H7 (cell line): ENCODE measurements around the gene NDUFS6. TPM values are rescaled to one million over a fixed set of nuclear protein-coding genes. Genes with fewer than 3 reads are reported as not detected.

Experiments
- DNase-seq: peaks from one replicate; pipeline ENCODE4 v3.0.0; 2012
- H3K27me3 ChIP-seq: 2 replicates; pipeline ENCODE4 v1.6.0; 2011; ENCODE audit warnings: mild to moderate bottlenecking, low read length; ENCODE audit not compliant: control insufficient read depth, insufficient read depth
- H3K36me3 ChIP-seq: replicated peaks from 2 replicates; pipeline ENCODE4 v1.5.1; 2011; ENCODE audit warnings: low read length; ENCODE audit not compliant: control insufficient read depth, insufficient read depth
- H3K4me3 ChIP-seq: 2 replicates; pipeline ENCODE4 v1.5.1; 2011; ENCODE audit warnings: low read depth, mild to moderate bottlenecking, control low read depth, low read length, moderate library complexity; ENCODE audit not compliant: insufficient read depth
- total RNA-seq: library from RNA; depleted of rRNA; stranded (reverse); fragments of >200 nt; shearing (Covaris generic); gene quantifications from 2 replicates; pipeline ENCODE4 v1.2.3, GENCODE V29; 2014

NDUFS6 gene
- total RNA-seq, 1 experiment from 2014 or later: 51.9 TPM

GRCh38 chr5:1831677-1832313 is 30.6 kb downstream of the NDUFS6 start:
- H3K36me3 ChIP-seq: no peaks in the 10 kb centered on the region
- H3K4me3 ChIP-seq: no peak overlapping the region
- H3K27me3 ChIP-seq: no peaks in the 10 kb centered on the region
- DNase-seq: peak; percentile 80

- no peaks in the 10 kb centered on the region for H3K27me3 ChIP-seq
- no peaks in the 10 kb centered on the region for H3K36me3 ChIP-seq
- no peak overlapping the region for H3K4me3 ChIP-seq
- peak; percentile 32 for DNase-seq
Measured at GRCh38 chr5:1832511-1833250, 31.5 kb downstream of the NDUFS6 start.

DNA sequence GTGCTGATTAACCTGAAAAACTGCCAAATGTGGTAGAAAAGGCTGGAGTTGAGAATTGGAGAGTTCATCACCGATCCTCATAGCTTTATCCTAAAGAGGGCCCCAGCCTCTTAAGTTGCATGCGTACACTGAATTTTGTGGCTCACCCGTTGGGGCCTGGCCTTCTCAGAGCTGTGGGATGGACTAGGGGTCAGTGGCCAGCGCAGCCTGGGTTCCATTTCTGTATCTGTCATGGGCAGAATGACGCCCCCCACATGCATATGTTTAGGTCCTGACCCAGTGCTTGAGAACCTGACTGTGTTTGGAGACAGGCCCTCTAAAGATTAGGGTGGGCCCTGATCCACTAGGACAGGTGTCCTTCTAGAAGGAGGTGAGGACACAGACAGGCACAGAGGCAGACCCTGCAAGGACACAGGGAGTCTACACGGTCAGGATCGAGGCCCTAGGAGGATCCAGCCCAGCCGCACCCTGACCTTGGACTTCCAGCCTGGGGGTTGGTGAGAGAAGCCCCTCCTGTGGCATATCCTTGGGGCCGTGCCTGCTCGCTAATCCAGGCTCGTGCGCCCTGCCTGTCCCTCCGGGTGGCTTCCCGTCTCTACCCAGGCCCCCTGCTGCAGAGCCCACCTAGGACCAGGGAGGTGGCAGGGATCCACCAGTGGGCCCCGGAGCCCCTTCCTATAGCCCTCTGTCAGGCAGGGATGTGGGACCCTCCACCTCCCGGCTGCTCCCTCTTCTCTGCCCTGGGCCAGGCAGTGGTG is 32.2 kb downstream of the NDUFS6 start:
- Histone ChIP-seq H3K4me3 (no peak overlapping the region), H3K36me3 (no peaks in the 10 kb centered on the region), H3K27me3 (no peaks in the 10 kb centered on the region)
- no peak for DNase-seq

DNA sequence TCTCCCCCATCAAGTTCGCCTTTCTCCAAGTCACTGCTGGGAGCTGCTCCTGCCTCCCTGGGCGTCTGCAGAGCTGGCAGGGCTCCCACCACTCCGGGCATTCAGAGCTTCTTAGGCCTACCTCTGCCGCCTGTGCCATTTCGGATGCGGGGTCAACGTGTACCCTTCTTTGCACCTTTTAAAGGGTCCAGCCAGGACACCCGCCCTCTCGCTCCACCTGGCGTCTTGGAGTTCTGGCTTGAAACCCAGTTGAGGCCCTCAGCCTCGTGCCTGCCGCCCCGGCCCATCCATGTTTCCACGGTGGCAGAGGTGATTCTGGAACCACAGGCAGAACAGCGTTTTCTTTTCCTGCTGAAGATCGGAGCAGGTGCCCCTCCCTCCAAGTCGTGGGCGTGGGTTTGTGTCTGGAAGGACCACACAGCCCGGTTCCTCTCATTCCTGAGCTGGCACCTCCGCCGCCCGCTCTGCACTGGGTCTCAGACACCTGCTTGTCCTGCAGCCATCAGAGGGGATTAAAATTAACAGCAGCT is 32.9 kb downstream of the NDUFS6 start:
- H3K36me3 ChIP-seq: no peaks in the 10 kb centered on the region
- H3K27me3 ChIP-seq: no peaks in the 10 kb centered on the region
- no peak overlapping the region for H3K4me3 ChIP-seq
- DNase-seq: peak; percentile 68

GRCh38 chr5:1834721-1835429 is 33.7 kb downstream of the NDUFS6 start:
- Histone ChIP-seq H3K4me3 (no peak overlapping the region), H3K36me3 (no peaks in the 10 kb centered on the region), H3K27me3 (no peaks in the 10 kb centered on the region)
- DNase-seq: peak; percentile 75

- Histone ChIP-seq H3K4me3 (no peak overlapping the region), H3K27me3 (no peaks in the 10 kb centered on the region), H3K36me3 (no peaks in the 10 kb centered on the region)
- DNase-seq: no peak
Measured at GRCh38 chr5:1835431-1835830, 34.2 kb downstream of the NDUFS6 start.

DNA sequence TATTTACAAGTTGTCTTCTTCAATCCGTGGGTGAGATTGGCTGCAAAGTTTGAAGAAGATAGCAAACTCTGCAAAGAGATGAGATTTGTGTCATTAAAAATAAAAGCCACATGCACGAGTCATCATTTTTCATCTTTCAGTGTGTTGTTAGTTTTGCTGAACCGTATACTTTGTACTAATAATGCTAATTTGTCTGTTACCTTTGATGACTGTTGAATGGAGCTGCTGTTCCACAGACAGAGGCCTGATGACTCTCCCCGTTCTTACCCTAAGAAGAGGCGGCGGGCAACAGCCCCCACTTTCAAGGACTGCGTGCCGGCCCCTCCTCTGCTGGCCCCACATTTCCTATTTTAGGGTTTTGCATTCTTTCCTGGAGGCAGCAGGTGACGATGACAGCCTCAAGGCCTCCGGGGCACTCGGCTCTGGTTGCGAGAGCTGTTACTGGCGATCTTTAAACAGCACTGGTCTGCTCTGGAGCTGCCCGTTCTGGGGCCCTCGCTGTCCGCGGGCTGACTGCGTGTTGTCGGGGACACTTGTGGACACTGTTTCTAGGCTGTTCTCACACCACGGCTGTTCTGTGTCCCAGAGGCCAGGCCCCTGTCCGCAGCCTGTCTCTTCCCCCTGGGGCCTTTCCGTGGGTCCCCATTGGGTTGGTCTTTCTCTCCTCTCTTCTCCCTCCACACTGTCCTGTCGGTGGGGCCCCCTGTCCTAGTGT is 35.1 kb downstream of the NDUFS6 start:
- no peaks in the 10 kb centered on the region for H3K27me3 ChIP-seq
- H3K36me3 ChIP-seq: no peaks in the 10 kb centered on the region
- no peak overlapping the region for H3K4me3 ChIP-seq
- peak; percentile 46 for DNase-seq

- H3K36me3 ChIP-seq: no peaks in the 10 kb centered on the region
- H3K27me3 ChIP-seq: no peaks in the 10 kb centered on the region
- no peak overlapping the region for H3K4me3 ChIP-seq
- DNase-seq: peak; percentile 52
Measured at GRCh38 chr5:1836891-1837880, 36.0 kb downstream of the NDUFS6 start.

DNA sequence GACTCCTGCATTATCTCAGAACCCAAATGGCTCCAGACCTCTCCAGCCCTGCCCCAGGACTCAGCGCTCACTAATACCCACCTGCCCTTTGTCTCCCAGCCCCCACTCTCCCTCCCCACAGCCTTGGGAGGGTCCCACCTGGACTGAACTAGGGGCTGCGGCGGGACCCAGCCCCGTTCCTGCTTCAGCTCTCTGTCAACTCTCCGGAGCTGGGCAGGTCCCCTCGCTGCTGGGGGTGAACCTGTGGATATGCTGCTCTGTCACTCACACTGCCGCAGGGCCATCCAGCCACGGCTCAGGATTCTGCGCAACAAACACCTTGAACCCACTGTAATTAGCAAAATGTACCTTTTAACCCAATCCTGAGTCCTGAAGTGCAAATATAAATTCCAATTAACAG is 36.8 kb downstream of the NDUFS6 start:
- H3K27me3 ChIP-seq: no peaks in the 10 kb centered on the region
- DNase-seq: no peak
- H3K36me3 ChIP-seq: no peaks in the 10 kb centered on the region
- H3K4me3 ChIP-seq: no peak overlapping the region

DNA sequence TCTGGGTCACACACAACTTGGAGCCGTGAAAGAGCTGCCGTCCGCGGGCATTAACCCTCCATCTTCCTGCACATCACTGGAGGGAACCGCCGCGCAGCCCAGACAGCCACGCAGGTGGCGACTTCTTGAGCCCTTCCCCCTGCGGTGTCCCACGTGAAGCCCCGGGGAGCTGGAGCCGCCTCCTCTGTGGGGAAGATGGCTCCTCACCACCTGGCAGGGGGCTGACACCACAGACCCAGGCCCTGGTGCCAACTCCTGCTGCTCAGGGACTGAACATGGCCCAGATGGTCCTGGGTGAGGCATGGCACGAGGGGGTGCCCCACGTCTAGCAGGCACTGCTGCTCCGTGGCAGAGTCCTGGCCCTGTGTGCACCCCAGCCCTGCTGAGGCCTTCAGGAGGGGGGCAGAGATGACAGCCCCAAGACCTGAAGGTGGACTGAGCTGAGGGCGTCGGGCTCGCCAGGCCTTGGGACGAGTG is 38.9 kb downstream of the NDUFS6 start:
- Histone ChIP-seq H3K36me3 (no peaks in the 10 kb centered on the region), H3K27me3 (no peaks in the 10 kb centered on the region), H3K4me3 (no peak overlapping the region)
- DNase-seq: peak; percentile 40

DNA sequence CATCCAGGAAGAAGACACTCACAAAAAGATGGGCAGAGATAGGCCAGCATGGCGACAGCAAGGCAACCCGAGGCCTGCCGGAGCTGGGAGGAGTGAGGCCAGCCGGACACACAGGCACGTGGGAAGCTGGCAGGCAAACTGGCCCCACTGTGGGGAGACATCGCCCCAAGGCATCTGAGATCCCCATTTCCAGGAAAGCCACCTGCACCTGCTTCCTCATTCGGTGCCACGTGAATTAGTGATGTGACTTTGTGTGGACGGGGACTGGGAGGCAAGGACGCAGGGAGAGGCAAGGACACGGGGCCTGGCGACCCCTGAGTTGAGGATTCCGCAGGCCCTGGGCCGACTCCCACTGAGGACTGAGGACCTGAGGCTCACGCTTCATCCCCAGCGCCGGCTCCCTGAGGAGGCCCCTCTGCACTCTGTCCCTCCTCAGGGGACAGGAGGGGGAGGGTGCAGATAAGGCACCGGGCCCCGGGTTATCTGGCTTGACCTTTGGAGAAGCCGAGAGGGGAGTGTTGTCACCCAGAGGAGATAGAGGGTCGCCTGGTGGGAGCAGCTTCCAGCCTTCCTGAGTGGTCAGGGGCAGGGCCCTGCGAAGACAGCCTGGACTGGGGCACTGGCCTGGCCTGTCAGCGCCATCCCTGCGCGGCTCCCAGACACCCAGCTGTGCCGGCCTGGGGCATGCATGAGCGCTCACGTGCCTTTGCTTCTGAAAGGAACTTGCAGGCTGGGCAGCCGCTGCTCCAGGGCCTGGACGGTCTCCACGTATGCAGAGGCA is 39.7 kb downstream of the NDUFS6 start:
- H3K4me3 ChIP-seq: no peak overlapping the region
- peak; percentile 87 for DNase-seq
- no peaks in the 10 kb centered on the region for H3K27me3 ChIP-seq
- no peaks in the 10 kb centered on the region for H3K36me3 ChIP-seq

DNA sequence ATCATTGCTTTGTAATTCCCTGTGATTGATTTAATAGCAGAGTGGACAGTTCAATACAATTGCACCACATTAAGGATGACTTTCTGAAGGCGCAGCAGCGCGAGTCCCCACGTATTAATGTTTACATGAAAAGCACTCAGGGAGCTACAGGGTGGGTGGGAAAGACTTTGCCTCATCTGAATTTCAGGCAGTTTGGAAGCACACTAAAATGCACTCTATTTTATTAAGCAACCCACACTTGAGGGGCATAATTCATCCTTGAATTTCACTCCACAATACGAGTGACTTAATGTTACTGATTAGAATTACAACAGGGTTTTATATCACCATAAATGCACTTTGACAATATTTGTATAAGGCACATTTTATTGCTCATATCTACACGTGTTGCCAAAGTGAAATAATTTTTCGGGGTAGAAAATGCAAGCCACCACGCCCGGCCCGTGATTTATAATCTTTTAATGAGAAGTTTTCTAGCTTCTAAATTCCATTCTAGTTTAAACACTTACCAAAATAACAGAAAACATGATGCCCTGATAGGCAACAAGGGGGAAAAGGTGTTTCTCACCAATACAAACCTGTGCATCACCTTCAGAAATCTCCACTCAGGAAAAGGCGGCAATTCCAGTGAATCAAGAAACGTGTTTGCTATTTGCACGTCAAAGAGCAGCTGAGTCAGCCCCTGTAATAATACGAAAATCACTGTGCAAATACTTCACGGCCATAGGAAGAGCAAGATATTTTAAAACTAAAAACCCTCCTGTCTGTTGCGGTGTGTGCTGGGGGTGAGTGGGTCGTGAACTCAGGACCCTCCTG is 41.0 kb downstream of the NDUFS6 start:
- Histone ChIP-seq H3K27me3 (no peaks in the 10 kb centered on the region), H3K4me3 (no peak overlapping the region), H3K36me3 (no peaks in the 10 kb centered on the region)
- DNase-seq: no peak
